Kidney (tissue), 11 donors: ENCODE measurements around the gene TUBB8B. TPM values are rescaled to one million over a fixed set of nuclear protein-coding genes. Genes with fewer than 3 reads are reported as not detected.
"Not testable (repeated sequence)": the region's sequence is repeated elsewhere in the genome, so short reads cannot be mapped to it uniquely, and the experiment has no call there.

Experiments
- DNase-seq, 5 donors: peaks; one replicate each; pipeline ENCODE4 v3.0.0-alpha.2; 2013 to 2020
- FAIRE-seq: peaks from 2 replicates; lab custom pipeline; 2012; peaks lifted over from hg19 to GRCh38; lab: Jason Lieb, UNC
- H3K27ac ChIP-seq, 2 donors: one replicate each; pipeline ENCODE4 v1.7.0; 2013; ENCODE audit warnings: low read depth in 2 of 2, low read length in 2 of 2, inconsistent platforms in 1 of 2
- H3K27me3 ChIP-seq: one replicate; pipeline ENCODE4 v1.7.1; 2013; ENCODE audit warnings: low read length, inconsistent platforms; ENCODE audit not compliant: control insufficient read depth, insufficient read depth
- H3K36me3 ChIP-seq, 3 donors: one replicate each; pipeline versions ENCODE4 v1.7.0 to v1.7.1; 2013; ENCODE audit warnings: low read length in 3 of 3, control low read depth in 1 of 3, inconsistent platforms in 1 of 3; ENCODE audit not compliant: insufficient read depth in 3 of 3, control insufficient read depth in 2 of 3
- H3K4me1 ChIP-seq, 3 donors: one replicate each; pipeline versions ENCODE4 v1.7.0 to v1.7.1; 2013; ENCODE audit warnings: low read length in 3 of 3, inconsistent platforms in 1 of 3, low read depth in 1 of 3; ENCODE audit not compliant: control insufficient read depth in 2 of 3, insufficient read depth in 2 of 3
- H3K4me3 ChIP-seq, 3 donors: one replicate each; pipeline versions ENCODE4 v1.7.0 to v1.8.1; 2013; ENCODE audit warnings: low read length in 3 of 3, control low read depth in 1 of 3, inconsistent platforms in 1 of 3
- H3K9ac ChIP-seq, 3 donors: one replicate each; pipeline versions ENCODE4 v1.7.0 to v1.7.1; 2013; ENCODE audit warnings: low read length in 3 of 3, control low read depth in 1 of 3, inconsistent platforms in 1 of 3
- H3K9me3 ChIP-seq, 3 donors: one replicate each; pipeline versions ENCODE4 v1.7.0 to v1.7.1; 2013; ENCODE audit warnings: low read length in 3 of 3, control low read depth in 1 of 3, inconsistent platforms in 1 of 3; ENCODE audit not compliant: control insufficient read depth in 2 of 3, insufficient read depth in 1 of 3
- intact Hi-C: fragments of 100-400 bp; cut with DNase I; formaldehyde crosslinking; loops from one replicate; pipeline ENCODE4 v1.11.1; 2022
- polyA plus RNA-seq: library from polyadenylated mRNA; stranded (reverse); fragments of 350-450 nt; fragmentation: Illumina TruSeq; extraction: RNeasy Lipid Tissue Mini Kit (QIAGEN cat#74804); gene quantifications from one replicate; pipeline ENCODE4 v1.2.3, GENCODE V29; 2014; ENCODE audit warnings: low read depth, low replicate concordance; ENCODE audit not compliant: insufficient read depth
- total RNA-seq: library from RNA; stranded (reverse); fragmentation: NEBNext Ultra II Directional; extraction: Animal tissue kit (Norgen Biotek cat#: 25700); gene quantifications from one replicate; pipeline ENCODE4 v1.2.1, GENCODE V29; 2021
- donor health status: control.
- donor health status: control.
- donor health status: DM: yes; HTN: yes; CAD: no.
- donor health status: Normal renal cell carcinoma (clear cell type).

TUBB8B gene
- total and polyA plus RNA-seq, 2 donors from 2014 or later: 0.45 TPM; not detected in 1

GRCh38 chr18:67701-68100 is 18.3 kb upstream of the TUBB8B start:
- H3K27me3 ChIP-seq, DNase-seq, H3K36me3 ChIP-seq, H3K4me3 ChIP-seq, H3K9me3 ChIP-seq, H3K4me1 ChIP-seq, H3K9ac ChIP-seq, FAIRE-seq, H3K27ac ChIP-seq, intact Hi-C loops: not testable (repeated sequence)

- H3K4me3 ChIP-seq, DNase-seq, intact Hi-C loops, H3K36me3 ChIP-seq, H3K9ac ChIP-seq, H3K4me1 ChIP-seq, FAIRE-seq, H3K9me3 ChIP-seq, H3K27ac ChIP-seq, H3K27me3 ChIP-seq: not testable (repeated sequence)
Measured at GRCh38 chr18:64279-64678, 14.9 kb upstream of the TUBB8B start.

- H3K4me3 ChIP-seq, H3K9me3 ChIP-seq, H3K36me3 ChIP-seq, H3K9ac ChIP-seq, H3K4me1 ChIP-seq, FAIRE-seq, H3K27me3 ChIP-seq, DNase-seq, H3K27ac ChIP-seq, intact Hi-C loops: not testable (repeated sequence)
Measured at GRCh38 chr18:63656-64055, 14.2 kb upstream of the TUBB8B start.

GRCh38 chr18:54388-54787 is 5.0 kb upstream of the TUBB8B start:
- FAIRE-seq, H3K36me3 ChIP-seq, intact Hi-C loops, H3K9me3 ChIP-seq, DNase-seq, H3K27ac ChIP-seq, H3K9ac ChIP-seq, H3K27me3 ChIP-seq, H3K4me3 ChIP-seq, H3K4me1 ChIP-seq: not testable (repeated sequence)

- DNase-seq, H3K4me1 ChIP-seq, H3K27me3 ChIP-seq, H3K36me3 ChIP-seq, intact Hi-C loops, H3K27ac ChIP-seq, H3K4me3 ChIP-seq, FAIRE-seq, H3K9ac ChIP-seq, H3K9me3 ChIP-seq: not testable (repeated sequence)
Measured at GRCh38 chr18:48696-49095, 719 bp downstream of the TUBB8B start.

GRCh38 chr18:13177-13576 is 36.2 kb downstream of the TUBB8B start:
- intact Hi-C loops, H3K4me1 ChIP-seq, H3K27me3 ChIP-seq, FAIRE-seq, H3K4me3 ChIP-seq, DNase-seq, H3K9me3 ChIP-seq, H3K36me3 ChIP-seq, H3K27ac ChIP-seq, H3K9ac ChIP-seq: not testable (repeated sequence)

GRCh38 chr18:12773-13172 is 36.6 kb downstream of the TUBB8B start:
- H3K36me3 ChIP-seq, DNase-seq, H3K27me3 ChIP-seq, H3K27ac ChIP-seq, intact Hi-C loops, FAIRE-seq, H3K9me3 ChIP-seq, H3K4me3 ChIP-seq, H3K4me1 ChIP-seq, H3K9ac ChIP-seq: not testable (repeated sequence)

GRCh38 chr18:11383-12274 is 37.8 kb downstream of the TUBB8B start:
- DNase-seq, intact Hi-C loops, FAIRE-seq, H3K4me1 ChIP-seq, H3K4me3 ChIP-seq, H3K27me3 ChIP-seq, H3K9me3 ChIP-seq, H3K36me3 ChIP-seq, H3K9ac ChIP-seq, H3K27ac ChIP-seq: not testable (repeated sequence)
